Renal cortex interstitium (tissue), 11 donors: ENCODE data around the gene CCNJL. TPM values are rescaled to one million over a fixed set of nuclear protein-coding genes. Genes with fewer than 3 reads are reported as not detected.

ENCODE experiments used
- DNase-seq, 11 donors: peaks; one replicate each; pipeline ENCODE4 v3.0.0-alpha.2; 2013; ENCODE audit warnings: low read depth in 9 of 11, low spot score in 4 of 11; ENCODE audit errors: extremely low read depth in 1 of 11
- polyA plus RNA-seq, 3 donors: library from polyadenylated mRNA; unstranded; fragments of 120-200 nt; gene quantifications; one replicate each; pipeline ENCODE4 v1.2.1, GENCODE V29; 2013; ENCODE audit not compliant: insufficient read length in 3 of 3

The CCNJL gene
- polyA plus RNA-seq, 3 donors: 7.8 to 9.7 (median 8.6) TPM

DNA sequence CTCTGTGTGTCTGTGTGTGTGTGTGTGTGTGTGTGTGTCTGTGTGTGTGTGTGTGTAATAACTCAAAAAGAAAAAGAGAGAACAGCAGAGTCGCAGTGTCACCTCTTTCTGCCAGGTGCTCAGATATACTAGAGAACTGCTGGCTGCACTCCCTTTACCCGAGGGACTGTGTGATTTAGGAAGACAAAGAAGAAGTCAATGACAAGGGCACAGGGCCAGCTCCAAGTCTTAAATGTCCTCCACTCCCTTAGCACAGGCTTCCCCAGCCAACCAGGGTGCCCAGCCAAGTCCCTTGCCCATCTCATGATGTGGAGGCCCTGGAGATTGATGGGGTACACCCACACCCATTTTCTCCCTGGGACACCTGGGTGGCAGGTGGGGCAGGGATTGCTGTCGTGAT is 8.7 kb downstream of the CCNJL start:
- DNase-seq: no peak

DNA sequence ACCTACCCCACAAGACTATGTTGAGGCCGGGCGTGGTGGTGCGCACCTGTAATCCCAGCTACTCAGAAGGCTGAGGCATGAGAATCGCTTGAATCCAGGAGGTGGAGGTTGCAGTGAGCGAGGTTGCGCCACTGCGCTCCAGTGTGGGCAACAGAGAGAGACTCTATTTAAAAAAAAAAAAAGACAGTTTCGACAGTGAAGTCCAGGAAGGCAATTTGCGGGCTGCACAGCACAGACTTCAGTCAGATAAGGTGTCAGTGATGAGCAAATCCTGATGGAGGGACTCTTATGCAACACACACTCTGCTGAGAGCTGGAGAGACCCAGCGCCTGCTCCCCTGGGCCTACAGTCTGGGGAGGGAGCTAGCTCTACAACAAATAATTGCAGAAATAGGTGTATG is 14.2 kb downstream of the CCNJL start:
- no peak for DNase-seq

DNA sequence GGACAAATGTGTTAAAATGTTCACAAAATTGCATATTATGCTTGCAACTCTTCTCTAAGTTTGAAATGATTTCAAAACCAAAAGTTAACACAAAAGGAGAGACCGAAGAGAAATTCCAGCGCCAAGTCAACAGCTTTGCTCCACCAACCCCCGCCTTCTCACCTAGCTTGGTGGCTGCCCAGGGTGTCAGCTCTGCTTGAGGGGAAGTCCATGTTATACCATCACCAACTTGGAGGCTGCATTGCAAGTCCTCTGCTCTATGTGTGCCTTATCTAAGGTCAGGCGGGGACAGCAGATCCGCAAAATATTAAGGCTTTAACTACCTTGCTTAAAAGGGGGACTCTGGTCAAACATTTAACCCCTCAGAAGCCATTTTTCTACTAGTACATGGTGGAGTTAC is 14.6 kb downstream of the CCNJL start:
- DNase-seq: no peak

DNA sequence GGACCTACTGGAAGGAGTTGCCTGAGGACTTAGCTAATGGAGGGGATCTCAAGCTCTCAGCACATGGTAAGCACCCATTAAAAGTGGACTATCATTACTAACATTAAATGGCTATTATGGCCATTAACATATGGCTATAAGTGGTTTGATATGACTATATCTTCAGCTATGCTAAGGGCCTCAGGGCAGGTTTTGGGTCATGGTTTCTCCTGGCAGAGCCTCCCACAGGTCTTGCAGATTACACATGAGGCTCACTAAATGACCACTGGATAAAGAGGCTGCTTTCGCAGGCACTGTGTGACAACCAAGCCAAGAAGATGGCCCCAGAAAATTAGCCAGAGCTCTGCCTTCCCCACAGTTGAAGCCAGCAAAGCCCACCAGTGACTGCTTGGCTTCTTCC is 15.4 kb downstream of the CCNJL start:
- DNase-seq: no peak

DNA sequence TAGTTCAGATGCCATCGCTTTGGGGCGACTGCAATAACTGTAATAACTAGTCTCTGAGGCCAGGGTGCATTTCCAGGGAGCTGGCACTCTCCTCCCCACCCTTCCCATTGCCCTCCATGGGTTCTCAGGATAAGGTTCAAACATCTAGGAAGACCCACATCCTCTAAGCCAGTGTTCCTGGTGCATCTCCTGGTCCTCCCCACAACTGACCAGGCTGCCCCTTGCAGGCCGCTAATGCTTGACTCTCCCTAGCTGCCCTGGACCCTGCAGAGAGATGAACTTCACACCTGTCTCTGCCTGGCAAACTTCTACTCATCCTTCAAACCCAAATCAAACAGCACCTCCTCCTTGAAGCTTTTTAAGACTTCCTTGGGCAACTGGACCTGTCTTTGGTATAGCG is 15.9 kb downstream of the CCNJL start:
- DNase-seq: no peak

DNA sequence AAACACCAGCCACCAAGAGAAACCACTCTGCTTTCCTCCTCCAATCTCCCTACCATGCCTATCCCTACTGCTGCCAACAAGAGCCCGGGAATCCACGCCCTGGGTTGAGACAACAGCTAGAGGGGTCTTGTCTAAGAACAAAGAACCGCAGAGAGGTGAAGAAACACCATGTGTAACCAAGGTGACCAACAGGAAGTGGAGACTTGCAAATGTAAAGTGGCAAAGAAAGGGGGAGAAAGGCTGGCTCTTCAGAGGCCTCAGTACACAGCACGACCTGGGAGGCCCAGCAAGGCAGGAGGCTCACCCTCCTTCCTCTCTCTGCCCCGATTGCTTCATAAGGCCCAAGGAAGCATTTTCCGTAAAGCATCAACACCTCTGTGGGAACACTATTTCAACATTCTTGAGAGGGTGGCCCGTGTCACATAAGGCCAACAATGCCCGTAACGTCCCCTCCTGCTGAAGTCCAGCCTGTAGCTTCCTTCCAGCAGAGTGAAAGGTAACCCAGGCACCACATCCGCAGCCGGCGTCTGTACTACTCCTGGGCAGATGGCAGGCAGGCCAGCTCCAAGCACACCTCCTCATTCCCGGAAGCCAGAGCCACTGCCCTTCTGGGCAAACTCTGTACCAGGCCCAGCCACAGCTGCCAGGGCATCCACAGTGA is 18.3 kb downstream of the CCNJL start:
- DNase-seq: no peak

DNA sequence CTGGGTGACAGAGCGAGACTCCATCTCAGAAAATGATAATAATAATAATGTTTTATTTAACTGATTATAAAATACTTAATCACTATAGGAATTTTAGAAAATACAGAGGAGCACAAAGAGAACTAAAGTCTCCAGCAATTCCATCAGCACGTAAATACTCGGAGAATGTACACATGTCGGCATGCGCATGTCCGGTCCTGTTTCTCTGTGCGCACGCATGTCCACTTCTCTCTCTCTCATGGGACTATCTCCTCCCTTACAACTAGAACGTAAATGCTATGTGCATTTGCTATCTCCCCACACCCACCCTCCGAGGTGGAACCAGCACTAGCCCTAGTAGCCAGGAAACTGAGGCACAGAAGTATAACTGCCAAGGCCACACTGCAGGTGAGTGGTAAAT is 19.0 kb downstream of the CCNJL start:
- no peak for DNase-seq

DNA sequence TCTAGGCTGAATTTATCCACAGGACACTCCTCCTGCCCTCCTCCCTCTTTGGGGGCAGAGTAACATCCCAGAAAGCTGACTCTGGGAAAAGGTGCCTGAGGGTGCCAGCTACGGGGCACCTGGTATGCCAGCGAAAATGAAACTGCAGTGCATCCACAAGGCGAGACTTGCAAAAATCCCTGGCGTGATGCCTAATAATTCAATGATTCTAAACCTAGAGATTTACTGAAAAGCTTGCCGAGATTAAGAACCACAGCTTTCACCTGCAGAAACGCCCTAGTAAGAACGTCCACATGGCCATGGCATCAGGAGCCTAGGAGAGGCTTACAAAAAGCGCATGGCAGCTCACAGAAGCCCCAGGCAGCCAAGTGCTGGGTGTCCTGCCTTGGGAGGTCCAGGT is 20.9 kb downstream of the CCNJL start:
- no peak for DNase-seq

DNA sequence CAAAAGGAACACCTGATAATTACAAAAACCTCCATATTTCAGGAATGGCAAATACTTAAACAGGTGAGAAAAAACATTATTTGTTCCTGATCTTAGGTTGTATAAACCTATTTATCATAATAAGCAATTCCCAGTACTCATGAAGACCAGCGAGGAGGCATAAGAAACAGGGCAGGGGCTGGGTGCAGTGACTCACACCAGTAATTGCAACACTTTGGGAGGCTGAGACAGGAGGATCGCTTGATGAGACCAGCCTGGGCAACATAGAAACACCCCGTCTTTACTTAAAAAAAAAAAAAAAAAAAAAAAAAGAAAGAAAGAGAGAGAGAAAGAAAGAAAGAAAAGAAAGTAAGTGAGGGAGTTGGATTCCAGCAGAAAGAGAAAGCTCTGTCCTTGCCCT is 21.6 kb downstream of the CCNJL start:
- no peak for DNase-seq

DNA sequence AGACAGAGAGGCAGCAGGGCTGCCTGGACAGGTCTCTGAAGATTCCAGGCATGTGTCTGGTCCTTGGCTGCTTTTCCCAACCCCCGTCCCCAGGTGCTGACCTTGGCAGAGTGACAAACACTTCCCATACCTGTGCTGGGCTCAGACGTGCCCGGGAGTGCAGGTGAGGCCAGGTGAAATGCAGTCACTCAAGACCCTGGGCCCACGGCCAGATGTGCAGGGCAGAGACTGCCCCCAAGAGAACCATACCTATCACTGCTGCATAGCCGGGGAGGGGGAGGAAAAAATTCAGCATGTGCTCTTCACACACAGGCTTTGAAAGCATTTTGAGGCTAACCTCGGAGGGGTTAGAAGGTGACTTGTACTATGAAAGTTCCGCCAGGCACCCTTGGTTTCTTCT is 22.6 kb downstream of the CCNJL start:
- DNase-seq: no peak

DNA sequence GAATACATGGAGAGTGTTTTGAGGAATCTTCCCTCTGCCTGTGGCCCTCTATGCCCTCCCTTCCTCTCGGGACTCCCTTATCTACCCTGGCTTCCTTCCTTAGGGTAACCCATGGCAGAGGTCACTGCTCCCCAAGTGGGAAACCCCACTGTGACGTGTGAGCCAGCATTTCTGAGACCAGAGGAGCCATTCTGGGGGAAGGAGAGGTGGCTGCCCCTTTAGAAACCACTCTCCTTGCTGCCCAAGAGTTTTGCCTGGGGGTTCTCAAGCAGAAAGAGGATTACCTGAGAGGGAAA is 23.1 kb downstream of the CCNJL start:
- DNase-seq: no peak

DNA sequence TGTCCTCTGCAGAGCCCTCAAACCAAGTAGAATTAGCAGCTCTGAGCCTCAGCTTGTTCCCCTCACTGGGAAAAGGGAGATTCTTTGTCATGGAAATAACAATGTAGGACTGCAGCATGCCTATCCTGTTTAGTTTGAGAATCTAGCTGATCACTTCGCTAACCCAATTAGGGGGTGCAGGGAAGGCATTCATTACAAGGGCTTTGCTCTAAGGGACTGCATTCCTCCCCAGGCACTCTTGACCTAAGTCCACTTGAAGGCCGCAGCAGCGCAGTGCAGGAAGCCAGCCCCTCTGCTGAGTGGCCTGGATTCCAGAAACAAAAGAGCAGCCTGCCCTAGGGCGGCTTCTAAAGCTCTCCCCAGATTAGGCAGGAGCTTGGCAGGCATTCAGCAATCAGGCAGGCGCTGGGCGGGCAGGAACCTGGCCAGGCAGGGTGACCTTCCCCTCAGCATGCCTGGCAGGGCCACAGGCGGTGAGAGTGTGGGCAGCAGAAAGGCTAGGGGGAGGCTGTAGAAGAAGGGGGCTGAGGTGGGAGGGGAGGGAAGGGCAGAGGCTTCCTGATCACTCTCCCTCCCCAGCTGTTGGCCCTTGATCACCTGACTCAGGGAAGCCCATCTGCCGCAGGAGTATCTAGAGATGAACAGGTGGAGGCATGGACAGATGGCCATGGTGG is 24.8 kb downstream of the CCNJL start:
- no peak for DNase-seq

DNA sequence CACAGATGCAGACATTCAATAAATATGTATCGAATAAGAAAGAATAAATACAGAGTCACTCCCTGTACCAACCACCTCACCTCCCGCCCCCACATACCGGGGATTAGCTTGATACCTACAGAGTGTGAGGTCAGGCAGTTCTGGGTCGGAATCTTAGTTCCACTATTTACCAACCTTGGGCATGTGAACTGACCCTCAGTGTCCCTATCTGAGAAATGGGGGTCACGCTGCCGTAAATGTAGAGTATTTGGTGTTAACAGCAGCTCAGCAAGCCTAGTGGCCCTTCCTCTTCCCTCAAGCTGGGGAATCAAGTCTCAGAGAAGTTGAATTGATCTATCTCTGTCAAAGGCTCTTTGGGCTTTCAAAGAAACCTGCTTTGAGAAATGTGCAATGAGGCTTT is 25.4 kb downstream of the CCNJL start:
- no peak for DNase-seq

DNA sequence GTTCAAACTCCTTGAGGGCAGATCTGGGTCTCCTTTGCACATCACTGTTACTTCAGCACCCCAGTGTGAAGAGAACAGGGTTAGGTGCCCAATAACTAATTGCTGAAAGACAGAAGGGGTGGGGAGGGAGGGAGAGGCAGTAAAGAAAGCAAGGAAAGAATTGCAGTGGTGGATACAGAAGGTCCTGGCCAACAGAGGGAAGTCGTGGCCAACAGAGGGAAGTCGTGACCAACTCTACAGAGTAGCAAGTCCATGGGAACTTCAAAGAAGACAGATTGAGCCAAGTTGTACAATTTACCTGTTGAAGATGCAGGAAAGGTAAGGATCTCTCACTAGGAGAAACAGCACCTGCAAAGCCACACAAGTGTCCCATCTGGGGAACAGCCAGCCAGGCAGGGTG is 27.0 kb downstream of the CCNJL start:
- DNase-seq: no peak

DNA sequence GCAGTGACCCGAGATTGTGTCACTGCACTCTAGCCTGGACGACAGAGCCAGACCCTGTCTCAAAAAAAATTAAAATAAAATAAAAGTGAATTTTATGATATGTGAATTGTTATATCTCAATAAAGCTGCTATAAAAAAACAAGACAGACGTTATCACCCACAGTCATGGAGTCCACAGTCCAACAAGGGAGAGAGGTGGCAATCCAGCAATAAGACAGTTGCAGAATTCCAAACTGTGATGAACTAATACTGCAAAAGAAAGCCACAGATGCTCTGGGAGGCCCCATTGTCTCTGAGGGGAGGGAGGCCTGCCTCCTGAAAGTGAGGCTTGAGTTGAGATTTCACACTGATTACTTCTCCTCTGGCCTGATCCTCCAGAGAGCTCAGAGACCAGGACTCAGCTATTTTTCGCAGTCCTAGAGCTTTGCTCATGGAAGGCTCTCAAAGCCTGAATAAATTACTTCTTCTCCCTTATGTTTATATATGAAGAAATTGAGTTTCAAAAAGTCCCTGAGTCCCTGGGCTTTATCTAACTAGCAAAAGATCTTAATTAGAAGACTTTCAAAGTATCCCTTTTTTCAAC is 28.0 kb downstream of the CCNJL start:
- DNase-seq: no peak

DNA sequence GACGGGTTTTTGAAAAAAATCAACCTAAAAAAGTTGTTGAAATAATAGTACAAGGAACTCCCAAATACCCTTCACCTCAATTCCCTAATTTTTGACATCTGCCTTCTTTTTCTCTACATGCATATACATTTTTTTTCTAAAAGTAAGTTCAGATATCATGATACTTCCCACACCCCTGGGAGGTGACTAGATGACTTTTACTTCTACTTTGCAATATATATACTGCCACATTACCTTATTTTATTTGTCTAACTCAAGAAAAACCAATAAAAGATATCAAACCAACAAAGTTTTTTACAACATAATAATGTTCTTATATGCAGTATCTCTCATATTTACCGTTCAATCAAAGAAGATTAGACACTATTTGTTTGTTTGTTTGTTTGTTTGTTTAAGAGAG is 31.1 kb downstream of the CCNJL start:
- no peak for DNase-seq

DNA sequence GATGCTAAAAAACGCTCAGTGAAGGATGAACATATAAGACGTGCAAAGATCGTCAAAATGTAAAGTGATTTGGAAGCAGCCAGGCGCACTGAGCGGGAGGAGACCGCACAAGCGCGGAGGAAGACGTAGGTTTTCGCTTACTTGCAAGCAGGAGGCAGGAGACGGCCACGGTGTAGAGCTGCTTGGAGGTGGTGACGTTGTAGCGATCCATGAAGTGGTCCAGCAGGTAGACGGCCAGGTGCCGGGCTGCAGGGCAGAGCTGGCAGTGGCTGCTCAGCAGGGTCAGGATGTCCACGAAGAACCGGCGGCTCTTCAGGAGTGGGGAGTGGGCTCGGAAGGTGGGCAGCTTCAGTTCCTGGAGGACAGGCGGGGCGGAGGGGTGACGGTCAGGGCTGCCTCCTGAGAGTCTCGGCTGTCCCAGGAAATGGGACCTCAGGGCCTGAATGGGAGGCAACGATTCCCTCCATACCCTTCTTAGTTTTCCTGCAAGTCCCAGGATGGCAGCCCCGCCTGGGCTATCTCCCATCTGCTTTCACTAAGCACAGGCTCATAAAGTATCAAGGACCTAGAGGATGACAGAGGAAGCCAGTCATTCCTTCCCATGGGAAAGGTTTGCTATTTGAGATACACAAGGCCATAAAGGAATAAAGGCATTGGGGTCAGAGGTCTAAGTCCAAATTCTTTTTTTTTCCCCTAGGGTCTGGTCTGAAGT is 31.8 kb downstream of the CCNJL start:
- no peak for DNase-seq

DNA sequence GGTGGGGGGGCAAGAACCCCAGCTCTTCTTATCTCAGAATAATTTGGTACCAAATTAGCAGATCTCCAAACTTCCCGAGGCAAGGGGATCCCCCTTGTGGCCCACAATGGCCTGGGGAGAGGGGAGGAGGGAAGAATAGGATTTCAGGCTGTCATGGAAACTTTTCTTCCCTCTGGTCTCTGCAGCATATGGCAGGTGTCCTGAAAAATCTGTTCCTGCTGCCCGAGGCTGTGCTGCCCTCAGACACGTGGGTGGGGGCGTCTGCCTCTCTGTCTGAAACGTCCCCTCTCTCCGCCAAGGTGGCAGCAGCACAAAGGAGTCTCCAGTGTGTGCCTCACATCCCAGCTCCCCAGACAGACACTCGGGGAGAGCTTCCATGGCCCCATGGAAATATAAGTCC is 34.0 kb downstream of the CCNJL start:
- DNase-seq: no peak

DNA sequence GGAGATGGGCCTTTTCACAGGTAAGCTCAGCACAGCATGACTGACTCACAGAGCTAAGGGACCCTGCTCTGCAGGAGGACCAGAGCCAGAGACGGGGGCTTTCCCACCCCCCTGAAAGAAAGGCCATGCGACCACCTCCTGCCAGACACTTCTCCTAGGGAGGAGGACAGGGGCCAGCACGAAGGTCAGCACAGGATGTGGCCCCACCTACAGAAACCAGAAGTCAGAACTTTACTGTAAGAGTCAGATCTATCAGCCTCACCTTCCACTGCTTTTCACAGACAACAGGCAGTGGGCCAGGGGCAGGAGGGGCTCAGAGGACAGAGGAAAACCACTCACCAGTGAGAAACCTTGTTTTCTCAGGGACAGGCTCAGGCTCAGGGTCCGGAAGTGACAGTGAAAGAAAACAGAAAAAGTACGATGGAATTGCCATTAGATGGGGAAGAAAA is 37.9 kb downstream of the CCNJL start:
- DNase-seq: no peak

DNA sequence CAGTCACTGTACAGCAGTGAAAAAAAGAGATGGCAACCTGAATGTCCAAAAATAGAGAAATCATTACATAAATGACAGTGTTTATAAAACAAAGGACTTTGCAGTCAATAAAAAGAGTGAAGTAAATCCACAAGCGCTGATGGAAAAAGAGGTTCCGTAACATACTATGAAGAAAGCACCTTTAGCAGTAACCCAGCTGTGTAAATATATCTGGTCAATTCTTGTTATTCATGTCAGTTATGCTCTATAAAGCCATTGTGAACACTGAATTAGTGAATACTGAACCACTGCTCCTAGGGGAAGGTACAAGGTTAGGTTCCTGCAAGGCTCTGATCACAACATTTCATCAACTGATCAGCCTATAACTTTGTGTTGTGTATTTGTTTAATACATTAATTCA is 39.5 kb downstream of the CCNJL start:
- DNase-seq: no peak
